Measurements from ENCODE around the gene XAGE1A.
"Not testable (repeated sequence)": the region's sequence is repeated elsewhere in the genome, so short reads cannot be mapped to it uniquely, and the experiment has no call there.

- not testable (repeated sequence) for TF ChIP-seq POLR2A, CTCF (IDR thresholded peaks at IDR 0.05)
Measured at GRCh38 chrX:52471301-52471700, 24.3 kb upstream of the XAGE1A start.
